Common myeloid progenitor, CD34-positive (primary cell): ENCODE measurements around the gene MYO10.
"Not testable (repeated sequence)": the region's sequence is repeated elsewhere in the genome, so short reads cannot be mapped to it uniquely, and the experiment has no call there.

Experiments used
- CTCF ChIA-PET: fragments of 350-600 bp; sonication (Branson Sonifier 250); formaldehyde crosslinking; loops from one replicate; lab custom pipeline; 2021; ENCODE audit warnings: antibody characterized with exemption; lab: Charles Lee
- POLR2A ChIA-PET: fragments of 350-600 bp; sonication (Branson Sonifier 250); formaldehyde crosslinking; loops from one replicate; lab custom pipeline; 2021; ENCODE audit warnings: antibody characterized with exemption; lab: Charles Lee
- DNase-seq, 3 donors: peaks; one replicate each; pipeline versions ENCODE4 v3.0.0 to v3.0.0-alpha.2; 2013
- H3K27ac ChIP-seq, 2 experiments: 1 replicate in 1 of 2; 2 replicates in 1 of 2; pipeline ENCODE4 v1.7.0; 2013; ENCODE audit warnings: inconsistent platforms in 2 of 2, low read length in 2 of 2, mild to moderate bottlenecking in 2 of 2, low read depth in 1 of 2, moderate library complexity in 1 of 2; ENCODE audit not compliant: severe bottlenecking in 2 of 2, insufficient read depth in 1 of 2, poor library complexity in 1 of 2
- H3K27me3 ChIP-seq, 5 experiments: replicated peaks in 2 of 5; 1 replicate in 3 of 5; 2 replicates in 2 of 5; pipeline versions ENCODE4 v1.6.1 to v1.7.0; 2013; ENCODE audit warnings: low read length in 4 of 5, mild to moderate bottlenecking in 2 of 5, moderate library complexity in 2 of 5, inconsistent platforms in 1 of 5; ENCODE audit not compliant: insufficient read depth in 5 of 5, control insufficient read depth in 4 of 5
- H3K36me3 ChIP-seq, 4 experiments: 1 replicate in 2 of 4; 2 replicates in 2 of 4; pipeline versions ENCODE4 v1.6.1 to v1.7.0; 2013; ENCODE audit warnings: low read length in 3 of 4, control low read depth in 1 of 4, mild to moderate bottlenecking in 1 of 4; ENCODE audit not compliant: control insufficient read depth in 4 of 4, insufficient read depth in 4 of 4
- H3K4me1 ChIP-seq, 4 experiments: 1 replicate in 3 of 4; 2 replicates in 1 of 4; pipeline versions ENCODE4 v1.6.1 to v1.7.1; 2013; ENCODE audit warnings: low read length in 3 of 4, mild to moderate bottlenecking in 3 of 4, control low read depth in 1 of 4, inconsistent platforms in 1 of 4, moderate library complexity in 1 of 4; ENCODE audit not compliant: control insufficient read depth in 4 of 4, insufficient read depth in 4 of 4; ENCODE audit errors: control extremely low read depth in 1 of 4
- H3K4me3 ChIP-seq, 7 experiments: 1 replicate in 4 of 7; 2 replicates in 3 of 7; pipeline versions ENCODE4 v1.5.1 to v1.7.0; 2013; ENCODE audit warnings: mild to moderate bottlenecking in 7 of 7, low read length in 6 of 7, moderate library complexity in 6 of 7, inconsistent platforms in 2 of 7, low read depth in 2 of 7, control low read depth in 1 of 7; ENCODE audit not compliant: insufficient read depth in 4 of 7, control insufficient read depth in 1 of 7; ENCODE audit errors: extremely low read depth in 1 of 7
- H3K9me3 ChIP-seq, 5 experiments: 1 replicate in 4 of 5; 2 replicates in 1 of 5; pipeline versions ENCODE4 v1.6.1 to v1.7.1; 2013; ENCODE audit warnings: low read length in 4 of 5, mild to moderate bottlenecking in 2 of 5, inconsistent platforms in 1 of 5, low read depth in 1 of 5, moderate library complexity in 1 of 5; ENCODE audit not compliant: control insufficient read depth in 4 of 5, insufficient read depth in 2 of 5; ENCODE audit errors: control extremely low read depth in 1 of 5
- WGBS: methylation state at CpG from one replicate; pipeline ENCODE4 v1.1.5; 2013; ENCODE audit not compliant: insufficient coverage; 5-methylcytosine and 5-hydroxymethylcytosine counted together

MYO10 gene

DNA sequence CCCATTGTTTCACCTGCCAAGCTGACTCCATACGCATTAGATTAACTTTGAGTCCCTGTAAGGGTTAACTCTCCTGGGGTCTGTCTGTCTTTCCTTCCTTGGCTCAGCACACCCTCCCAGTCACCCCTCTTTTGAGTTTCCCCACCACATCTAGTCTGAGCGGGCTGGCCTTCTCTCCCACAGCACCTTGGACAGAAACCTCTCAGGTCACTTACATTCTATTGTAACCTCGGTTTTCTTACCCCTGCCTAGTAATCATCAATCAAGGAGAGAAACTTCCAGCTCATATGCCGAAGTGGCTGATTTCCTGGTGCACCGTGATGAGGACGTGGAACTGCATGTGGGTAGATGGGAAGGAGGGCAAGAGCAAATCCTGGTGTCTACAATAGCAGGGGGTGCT, 102.1 kb downstream of the MYO10 start:
- Histone ChIP-seq H3K4me1 (no peaks in the 10 kb centered on the region), H3K27ac (no peak overlapping the region), H3K9me3 (no peaks in the 10 kb centered on the region), H3K27me3 (peaks cover 0 to 1% (median 0%) of the 10 kb centered on the region in 5 experiments), H3K4me3 (no peak overlapping the region), H3K36me3 (no peaks in the 10 kb centered on the region)
- 91% methylated on average over 4 of the region's 6 CpGs for WGBS
- ChIA-PET POLR2A (no interaction called here), CTCF (no interaction called here)
- no peak for DNase-seq

DNA sequence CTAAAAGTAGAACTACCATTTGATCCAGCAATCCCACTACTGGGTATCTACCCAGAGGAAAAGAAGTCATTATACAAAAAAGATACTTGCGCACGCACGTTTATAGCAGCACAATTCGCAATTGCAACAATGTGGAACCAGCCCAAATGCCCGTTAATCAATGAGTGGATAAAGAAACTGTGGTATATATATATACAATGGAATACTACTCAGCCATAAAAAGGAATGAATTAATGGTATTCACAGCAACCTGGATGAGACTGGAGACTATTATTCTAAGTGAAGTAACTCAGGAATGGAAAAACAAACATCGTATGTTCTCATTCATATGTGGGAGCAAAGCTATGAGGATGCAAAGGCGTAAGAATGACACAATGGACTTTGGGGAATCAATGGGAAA, 104.8 kb downstream of the MYO10 start:
- H3K27ac ChIP-seq, POLR2A ChIA-PET, H3K27me3 ChIP-seq, H3K36me3 ChIP-seq, H3K4me3 ChIP-seq, H3K9me3 ChIP-seq, H3K4me1 ChIP-seq, DNase-seq: not testable (repeated sequence)
- CTCF ChIA-PET, result interaction anchor here (1.1 kb wide), 1 partner anchor 40 kb away, joined by 3 read pairs; no protein-coding TSS in a partner anchor
- 100% methylated on average over 1 of the region's 7 CpGs for WGBS

DNA sequence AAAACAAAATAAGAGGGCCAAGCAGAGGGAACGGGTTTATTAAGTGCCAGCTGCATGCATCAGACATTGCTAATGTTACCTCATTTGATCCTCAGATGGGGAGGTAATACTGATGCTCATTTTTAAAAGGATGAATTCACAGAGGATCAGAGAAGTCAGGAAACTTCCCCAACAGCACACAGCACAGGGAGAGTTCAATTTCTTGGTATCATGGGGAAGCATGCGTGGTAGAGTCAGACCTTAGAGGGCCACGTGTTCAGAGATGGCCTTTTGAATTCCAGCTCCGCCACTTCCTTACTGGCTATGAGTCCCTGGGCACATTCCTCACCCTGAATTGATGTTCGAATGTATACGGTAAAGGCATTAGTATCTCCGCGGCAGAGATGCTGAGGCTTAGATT, 108.3 kb downstream of the MYO10 start:
- Histone ChIP-seq H3K9me3 (no peaks in the 10 kb centered on the region), H3K27me3 (peaks cover 0 to under 1% (median 0%) of the 10 kb centered on the region in 5 experiments), H3K4me1 (no peaks in the 10 kb centered on the region), H3K27ac (no peak overlapping the region), H3K36me3 (no peaks in the 10 kb centered on the region), H3K4me3 (no peak overlapping the region)
- ChIA-PET CTCF (no interaction called here), POLR2A (no interaction called here)
- 98% methylated on average over 8 of the region's 8 CpGs for WGBS
- no peak for DNase-seq

DNA sequence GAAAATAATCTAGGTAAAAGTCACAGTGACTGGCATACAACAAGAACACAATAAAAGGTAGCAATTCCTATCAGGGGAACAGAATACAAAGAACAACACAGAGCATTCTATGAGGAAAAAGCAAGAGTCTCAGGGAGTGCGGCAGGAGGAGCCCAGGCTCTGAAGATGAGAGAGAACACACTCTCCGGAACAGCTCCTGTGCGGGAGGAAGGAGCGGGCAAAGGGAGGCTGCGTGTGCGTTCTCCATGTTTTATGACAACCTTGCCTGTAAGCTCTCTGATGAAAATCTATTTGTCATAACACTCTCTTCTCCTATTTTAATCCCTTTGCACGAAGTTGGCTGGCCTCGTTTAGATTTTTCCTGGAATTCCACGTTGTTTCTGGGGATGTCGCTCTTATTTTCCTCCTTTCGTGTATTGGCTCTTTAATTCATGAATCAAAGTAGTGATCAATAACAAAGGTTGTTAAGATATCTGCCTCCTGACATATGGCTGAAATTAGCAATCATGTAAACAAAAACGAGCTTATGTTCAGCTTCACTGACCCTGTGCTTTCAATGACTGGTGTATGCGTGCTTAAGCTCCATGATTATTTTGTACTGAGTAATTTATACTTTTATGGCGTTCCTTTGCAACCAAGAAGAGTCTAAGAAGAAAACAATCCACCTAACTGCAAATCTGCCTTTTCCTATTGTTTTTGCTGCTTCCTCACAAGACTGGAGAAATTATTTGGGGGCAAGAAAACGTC, 109.5 kb downstream of the MYO10 start:
- Histone ChIP-seq H3K4me1 (no peaks in the 10 kb centered on the region), H3K4me3 (no peak overlapping the region), H3K9me3 (no peaks in the 10 kb centered on the region), H3K27ac (no peak overlapping the region), H3K36me3 (no peaks in the 10 kb centered on the region), H3K27me3 (no peaks in the 10 kb centered on the region)
- WGBS, result 94% methylated on average over 12 of the region's 15 CpGs
- ChIA-PET CTCF (no interaction called here), POLR2A (interaction anchor here (0.6 kb wide), 1 partner anchor 368 kb away, joined by 3 read pairs; no protein-coding TSS in a partner anchor)
- DNase-seq, result no peak

DNA sequence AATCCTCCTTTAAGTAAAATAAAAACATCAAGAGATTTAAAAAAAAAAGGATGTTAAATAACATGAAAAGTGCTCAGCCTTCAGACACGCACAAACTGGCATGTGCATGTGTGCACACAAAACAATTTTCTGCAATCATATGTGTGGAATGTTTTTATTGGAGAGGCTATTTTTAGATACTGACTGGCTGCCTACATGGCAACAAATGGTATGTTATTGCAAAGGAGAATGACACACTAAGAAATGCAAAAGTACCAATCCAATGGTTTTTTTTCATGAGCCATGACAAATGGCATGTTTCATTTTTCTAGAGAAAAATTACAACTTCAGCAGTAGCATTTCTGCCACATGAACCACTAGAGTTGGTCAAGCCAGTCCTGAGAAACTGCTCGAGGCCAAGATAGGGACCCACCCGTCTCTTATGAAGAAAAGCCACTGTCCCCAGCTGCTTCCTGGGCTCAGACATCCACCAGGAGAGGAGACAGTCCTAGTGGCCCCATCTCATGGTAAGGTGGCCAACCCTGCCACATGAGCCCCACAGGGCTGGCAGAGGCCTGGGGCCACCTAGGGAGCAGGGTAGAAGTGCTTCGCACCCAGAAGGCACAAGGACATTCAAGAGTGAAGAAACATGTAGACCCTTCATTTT, 116.4 kb downstream of the MYO10 start:
- Histone ChIP-seq H3K27ac (no peak overlapping the region), H3K9me3 (no peaks in the 10 kb centered on the region), H3K4me3 (no peak overlapping the region), H3K4me1 (no peaks in the 10 kb centered on the region), H3K27me3 (no peaks in the 10 kb centered on the region), H3K36me3 (no peaks in the 10 kb centered on the region)
- 100% methylated on average over 1 of the region's 4 CpGs for WGBS
- DNase-seq, result no peak
- POLR2A ChIA-PET, result no interaction called here
- CTCF ChIA-PET, result no interaction called here

DNA sequence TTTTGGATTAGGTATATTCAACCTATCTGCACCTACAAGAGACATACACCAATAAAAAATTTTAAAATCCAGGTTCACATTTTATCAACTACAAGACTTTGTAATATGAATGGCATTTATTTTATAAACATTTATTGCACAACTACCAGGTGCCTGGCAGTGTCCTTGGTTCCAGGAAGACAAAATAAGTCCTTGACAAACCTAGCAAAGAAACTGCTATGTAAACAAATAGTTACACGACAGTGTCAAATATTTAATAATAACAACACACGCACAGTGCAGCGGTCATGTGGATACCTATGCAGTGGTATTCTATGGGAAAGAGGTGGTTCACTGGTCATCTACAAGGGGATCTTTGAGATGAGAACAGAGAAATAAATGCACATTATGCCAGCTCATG, 120.7 kb downstream of the MYO10 start:
- H3K4me3 ChIP-seq, result no peak overlapping the region
- no peaks in the 10 kb centered on the region for H3K36me3 ChIP-seq
- ChIA-PET POLR2A (no interaction called here), CTCF (no interaction called here)
- H3K27me3 ChIP-seq, result no peaks in the 10 kb centered on the region
- H3K9me3 ChIP-seq, result no peaks in the 10 kb centered on the region
- no CpG with 5 or more reads among the region's 3 CpGs for WGBS
- H3K4me1 ChIP-seq, result no peaks in the 10 kb centered on the region
- no peak for DNase-seq
- no peak overlapping the region for H3K27ac ChIP-seq

DNA sequence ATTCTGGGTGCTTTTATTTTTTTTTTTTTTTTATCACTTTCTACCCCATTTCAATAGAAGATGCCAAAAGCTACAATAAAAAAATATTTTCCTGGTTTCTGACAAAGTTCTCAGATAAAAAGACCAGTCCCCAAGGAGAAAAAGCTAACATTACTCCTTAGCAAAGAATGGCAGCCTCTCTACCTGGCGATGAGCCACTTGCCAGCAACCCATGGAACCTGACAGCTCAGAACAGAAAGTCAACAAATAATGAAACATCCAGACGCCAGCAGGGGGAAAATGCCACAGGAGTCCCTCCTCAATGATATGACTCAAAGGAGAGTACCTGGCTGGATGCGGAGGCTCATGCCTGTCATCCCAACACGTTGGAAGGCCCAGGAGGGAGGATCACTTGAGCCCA, 123.2 kb downstream of the MYO10 start:
- POLR2A ChIA-PET, result no interaction called here
- H3K4me3 ChIP-seq, result no peak overlapping the region
- WGBS, result 96% methylated on average over 3 of the region's 4 CpGs
- H3K4me1 ChIP-seq, result no peaks in the 10 kb centered on the region
- no peak overlapping the region for H3K27ac ChIP-seq
- H3K36me3 ChIP-seq, result no peaks in the 10 kb centered on the region
- no peaks in the 10 kb centered on the region for H3K27me3 ChIP-seq
- no peak for DNase-seq
- CTCF ChIA-PET, result no interaction called here
- H3K9me3 ChIP-seq, result no peaks in the 10 kb centered on the region
